NT2/D1 (cell line): Measurements from ENCODE around the gene GPX4.

ENCODE experiments used
- SUZ12 ChIP-seq: IDR thresholded peaks from 2 replicates; pipeline ENCODE4 v1.6.1; 2011; ENCODE audit not compliant: insufficient read length, insufficient read depth; ENCODE audit errors: extremely low read depth
- YY1 ChIP-seq: IDR thresholded peaks from 2 replicates; pipeline ENCODE4 v1.6.1; 2011; ENCODE audit not compliant: insufficient read length, insufficient read depth
- ZNF274 ChIP-seq: IDR thresholded peaks from 2 replicates; pipeline ENCODE4 v1.6.1; 2011; ENCODE audit warnings: mild to moderate bottlenecking, low read depth, low read length

GRCh38 chr19:1155352-1156304, 51.8 kb downstream of the GPX4 start:
- TF ChIP-seq ZNF274 (no peak), SUZ12 (no peak), YY1 (no peak)
